Inflammatory macrophage treated with lipopolysaccharide for 1 hour (primary cell): ENCODE data around the gene MCRIP1.
A peak's percentile ranks its signal among the peaks of the same experiment; 100 is the strongest.

Experiments
- DNase-seq, 2 donors: peaks; one replicate each; pipeline ENCODE4 v3.0.0-alpha.2; 2020 to 2022

MCRIP1 gene

DNA sequence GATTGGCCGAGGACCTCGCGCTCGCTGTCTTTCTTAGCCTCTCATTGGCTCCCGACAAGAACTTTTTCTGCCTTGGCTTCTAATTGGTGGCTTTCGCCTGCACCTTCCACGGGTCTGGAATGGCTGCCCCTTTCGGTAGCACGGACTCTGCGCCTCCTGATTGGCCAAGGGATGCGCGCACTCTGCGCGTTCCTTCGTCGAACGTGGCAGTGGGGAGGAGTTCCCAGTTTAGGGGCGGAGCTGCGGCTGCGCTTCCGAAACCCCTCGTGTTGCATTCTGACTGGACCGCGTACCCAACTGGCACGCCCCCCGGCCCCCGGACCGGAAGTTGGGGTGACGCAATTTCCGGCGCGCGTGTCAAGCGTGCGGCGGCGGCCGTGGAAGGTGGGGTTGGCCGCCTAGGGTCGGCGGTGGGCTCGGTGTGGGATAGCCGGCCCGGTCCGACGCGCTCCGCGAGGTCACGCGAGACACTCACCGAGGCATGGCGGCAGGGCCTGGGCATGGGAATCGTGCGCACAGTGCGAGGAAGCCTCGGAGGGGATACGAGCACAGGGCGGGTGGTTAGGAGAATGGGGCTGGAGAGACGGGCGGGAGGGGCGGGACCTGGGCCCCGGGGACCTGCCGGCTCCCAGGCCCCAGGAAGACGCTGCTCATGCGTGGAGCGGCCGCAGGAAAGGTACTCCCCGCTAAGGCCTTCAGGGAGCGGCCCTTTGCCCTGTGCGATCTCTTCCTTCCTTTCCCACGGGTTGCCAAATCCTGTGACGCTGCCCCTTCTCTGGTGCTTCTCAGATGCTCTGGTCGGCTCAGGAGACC lies 27.9 kb upstream of the MCRIP1 start:
- DNase-seq = peak; percentile 100

DNA sequence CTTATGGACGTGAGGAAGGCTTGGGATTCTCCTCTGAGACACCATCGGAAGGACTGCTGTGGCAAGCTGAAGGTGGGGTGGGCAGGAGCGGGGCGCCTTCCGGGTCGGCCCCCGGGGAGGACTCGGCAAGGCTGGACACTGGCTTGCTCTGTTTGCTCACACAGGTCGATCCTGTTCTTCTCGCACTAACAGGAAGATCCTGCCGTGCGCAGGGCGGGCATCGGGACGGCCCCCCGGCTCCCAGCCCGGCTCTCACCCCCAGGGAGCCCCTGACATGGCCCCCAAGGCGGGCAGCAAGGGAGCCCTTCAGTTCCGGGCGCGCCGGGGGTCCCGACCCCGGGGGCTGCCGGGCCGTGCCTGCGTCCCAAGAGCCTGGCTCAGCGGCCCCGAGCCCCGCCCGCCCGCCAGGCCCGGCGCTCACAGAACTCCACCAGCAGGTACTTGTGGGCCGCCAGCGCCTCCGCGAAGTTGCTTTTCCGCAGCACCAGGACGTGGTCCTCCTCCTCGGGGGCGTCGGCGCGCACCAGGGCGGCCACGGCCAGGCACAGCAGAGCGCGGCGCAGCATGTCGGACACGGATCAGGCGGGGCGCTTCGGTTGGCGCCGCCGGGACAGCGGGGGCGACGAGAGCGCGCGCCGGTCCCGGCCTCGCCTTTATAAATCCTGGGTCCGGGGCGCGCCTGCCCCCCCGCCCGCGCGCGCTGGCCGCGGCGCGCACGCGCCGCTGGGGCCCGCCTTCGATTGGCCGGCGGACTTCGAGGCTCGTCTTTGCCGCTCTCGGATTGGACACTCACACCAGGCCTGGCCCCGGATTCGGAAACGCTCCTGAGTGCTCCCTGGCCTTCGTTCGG lies 27.0 kb upstream of the MCRIP1 start, which contains the start of gene P4HB:
TSS of gene P4HB (minus strand) at position 630 of the 850 bp plus-strand sequence. CDS start at position 566, 64 bp downstream.
- no peak for DNase-seq

DNA sequence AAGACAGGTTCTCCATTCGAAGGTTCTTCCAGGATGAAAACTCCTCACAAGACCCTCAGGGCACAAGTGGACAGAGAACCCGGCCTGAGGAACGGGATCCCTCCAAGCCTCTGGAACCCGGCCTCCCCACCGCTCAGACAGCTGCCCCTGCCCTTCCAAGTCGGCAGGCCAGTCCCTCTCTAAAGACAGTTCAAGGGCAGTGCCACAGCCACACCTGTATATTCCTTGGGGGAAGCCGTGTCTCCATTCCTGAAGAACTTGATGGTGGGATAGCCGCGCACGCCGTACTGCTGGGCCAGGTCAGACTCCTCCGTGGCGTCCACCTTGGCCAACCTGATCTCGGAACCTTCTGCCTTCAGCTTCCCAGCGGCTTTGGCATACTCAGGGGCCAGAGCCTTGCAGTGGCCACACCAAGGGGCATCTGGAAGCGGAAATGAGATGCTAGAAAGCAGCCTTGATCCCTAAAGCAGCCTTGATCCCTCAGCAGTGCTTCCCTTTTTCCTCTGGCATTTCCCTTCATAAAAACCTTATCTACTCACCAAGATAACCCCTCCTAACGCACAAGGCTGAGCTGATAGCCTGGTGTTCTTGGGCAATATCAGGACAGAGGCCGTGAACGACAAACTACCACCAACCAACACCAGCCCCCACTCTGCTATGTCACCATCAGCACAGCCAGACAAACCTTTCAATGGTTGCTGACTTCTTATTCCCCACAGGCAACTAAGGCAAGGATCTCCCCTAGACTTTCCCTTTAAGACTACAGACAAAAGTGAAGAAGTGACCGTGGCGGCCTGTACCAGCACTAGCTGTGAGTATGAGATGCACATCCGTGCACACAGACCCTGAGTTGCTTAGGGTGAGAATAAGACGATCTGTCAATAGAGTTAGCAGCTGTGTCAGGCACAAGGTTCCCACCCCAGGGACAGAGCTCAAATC lies 26.1 kb upstream of the MCRIP1 start:
- DNase-seq = peak; percentile 16 to 19

DNA sequence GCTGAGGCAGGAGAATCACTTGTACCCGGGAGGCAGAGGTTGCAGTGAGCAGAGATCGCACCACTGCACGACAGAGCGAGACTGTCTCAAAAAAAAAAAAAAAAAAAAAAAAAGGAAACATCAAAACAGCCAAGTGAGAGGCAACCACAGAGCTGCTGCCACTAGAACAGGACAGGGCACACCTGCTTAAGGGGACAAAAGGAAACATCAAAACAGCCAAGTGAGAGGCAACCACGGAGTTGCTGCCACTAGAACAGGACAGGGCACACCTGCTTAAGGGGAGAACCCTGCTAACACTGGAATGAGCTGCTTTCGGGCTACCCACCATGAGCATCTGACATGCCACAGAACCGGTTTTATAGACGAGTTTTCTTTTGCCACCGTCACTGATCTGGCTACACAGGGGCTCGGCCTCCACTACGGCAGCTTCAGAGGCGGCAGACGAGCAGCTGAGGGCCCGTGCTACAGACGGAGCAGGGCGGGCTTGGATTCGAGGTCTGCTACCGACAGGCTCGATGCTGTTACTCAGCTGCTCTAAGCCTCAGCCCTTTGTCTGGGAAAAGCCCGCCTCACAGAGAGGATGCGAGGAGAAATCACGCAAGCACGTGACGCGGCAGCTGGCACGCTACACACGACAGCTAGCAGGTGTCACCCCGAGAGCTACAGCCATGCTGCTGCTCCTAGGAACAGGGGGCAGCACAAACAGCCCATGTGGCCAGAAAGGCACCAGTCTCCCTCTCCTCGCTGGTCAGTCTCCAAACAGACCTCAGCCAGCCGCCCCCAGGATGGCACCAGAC lies 25.3 kb upstream of the MCRIP1 start:
- no peak for DNase-seq

DNA sequence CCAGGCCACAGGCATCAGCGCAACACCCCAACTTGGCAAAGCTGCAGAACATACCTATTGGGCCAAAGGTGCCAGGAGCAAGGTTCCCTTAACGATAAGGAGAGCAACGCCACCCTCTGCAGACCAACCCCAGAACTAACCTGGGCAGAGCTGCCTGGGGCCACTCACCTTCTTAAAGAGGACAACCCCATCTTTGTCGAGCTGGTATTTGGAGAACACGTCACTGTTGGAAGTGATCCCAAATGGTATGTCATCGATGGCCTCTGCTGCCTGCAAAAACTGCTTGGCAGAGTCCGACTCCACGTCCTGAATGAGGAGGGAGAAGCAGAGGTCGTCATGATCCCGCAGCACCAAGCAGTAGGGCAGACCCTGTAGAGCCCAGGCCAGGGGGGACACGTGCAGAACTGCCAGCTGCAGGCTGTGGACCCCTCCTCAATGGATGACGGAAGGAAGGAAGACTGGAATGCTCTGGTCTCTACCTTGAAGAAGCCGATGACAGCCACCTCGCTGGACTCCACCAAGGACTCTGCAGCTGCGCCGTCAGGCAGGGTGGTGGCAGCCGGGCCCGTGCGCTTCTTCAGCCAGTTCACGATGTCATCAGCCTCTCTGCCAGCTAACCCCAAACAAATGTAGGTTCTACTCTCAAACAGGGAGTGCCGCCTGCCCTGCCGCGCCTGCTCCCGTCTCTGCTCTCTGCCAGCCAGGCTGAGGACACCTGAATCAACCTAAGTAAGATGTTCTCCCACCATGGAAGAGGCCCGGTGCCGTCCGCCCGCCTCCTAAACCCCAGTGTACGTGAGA lies 22.1 kb upstream of the MCRIP1 start:
- no peak for DNase-seq

DNA sequence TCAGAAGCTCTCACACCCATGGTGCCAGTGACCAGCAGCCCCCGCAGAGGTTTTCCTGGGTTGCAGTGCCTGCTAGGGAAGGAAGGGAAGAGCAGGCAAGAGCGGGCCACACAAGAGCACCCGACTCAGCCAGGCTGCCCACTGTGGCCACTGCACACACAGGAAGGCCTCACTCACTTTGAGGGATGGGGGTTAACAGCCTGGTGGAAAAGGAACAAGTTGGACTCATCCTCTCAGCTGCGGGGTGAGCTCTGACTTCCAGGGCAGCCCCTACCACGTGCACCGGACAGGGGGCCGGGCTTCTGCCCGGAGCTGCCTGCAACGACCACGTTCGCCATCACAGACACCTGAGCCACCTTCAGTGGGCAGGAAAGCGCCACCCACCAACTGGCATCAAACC lies 19.1 kb upstream of the MCRIP1 start:
- DNase-seq = no peak

DNA sequence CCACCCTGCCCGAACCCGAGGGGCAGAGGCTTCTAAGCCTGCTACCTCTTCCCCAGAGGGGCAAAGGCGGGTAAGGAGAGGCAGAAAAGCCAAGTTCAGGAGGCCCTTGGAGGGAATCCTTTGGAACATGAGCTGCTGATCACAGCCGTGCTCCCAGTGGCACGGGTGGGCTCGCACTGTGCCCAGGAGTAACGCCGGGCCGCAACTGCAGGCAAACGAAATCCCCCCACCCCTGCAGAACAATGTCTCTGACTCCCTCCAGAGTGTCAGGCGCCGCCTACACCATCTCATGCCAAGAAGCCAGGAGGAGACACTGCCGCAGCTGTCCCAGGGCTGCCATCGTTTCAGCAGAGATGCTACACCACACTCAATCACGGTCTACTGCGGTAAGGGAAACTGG lies 18.3 kb upstream of the MCRIP1 start:
- DNase-seq = no peak

DNA sequence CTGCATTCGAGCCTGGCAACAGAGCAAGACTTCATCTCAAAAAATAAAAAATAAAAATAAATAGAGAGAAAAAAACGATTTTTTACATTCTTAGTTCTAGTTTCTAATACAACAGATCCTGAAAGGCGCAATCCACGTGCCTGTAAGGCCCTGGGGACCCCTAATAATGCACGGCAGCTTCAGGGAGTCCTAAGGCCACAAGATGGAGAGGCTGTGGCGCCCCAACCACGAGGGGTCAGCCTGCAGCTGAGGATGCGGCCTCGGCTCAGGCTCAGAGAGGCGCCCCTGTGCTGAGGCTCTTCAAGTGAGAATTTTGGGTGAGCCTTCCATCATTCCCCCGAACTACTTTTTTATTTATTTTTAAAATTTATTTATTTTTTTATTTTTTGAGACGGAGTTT lies 16.4 kb upstream of the MCRIP1 start:
- DNase-seq = no peak

DNA sequence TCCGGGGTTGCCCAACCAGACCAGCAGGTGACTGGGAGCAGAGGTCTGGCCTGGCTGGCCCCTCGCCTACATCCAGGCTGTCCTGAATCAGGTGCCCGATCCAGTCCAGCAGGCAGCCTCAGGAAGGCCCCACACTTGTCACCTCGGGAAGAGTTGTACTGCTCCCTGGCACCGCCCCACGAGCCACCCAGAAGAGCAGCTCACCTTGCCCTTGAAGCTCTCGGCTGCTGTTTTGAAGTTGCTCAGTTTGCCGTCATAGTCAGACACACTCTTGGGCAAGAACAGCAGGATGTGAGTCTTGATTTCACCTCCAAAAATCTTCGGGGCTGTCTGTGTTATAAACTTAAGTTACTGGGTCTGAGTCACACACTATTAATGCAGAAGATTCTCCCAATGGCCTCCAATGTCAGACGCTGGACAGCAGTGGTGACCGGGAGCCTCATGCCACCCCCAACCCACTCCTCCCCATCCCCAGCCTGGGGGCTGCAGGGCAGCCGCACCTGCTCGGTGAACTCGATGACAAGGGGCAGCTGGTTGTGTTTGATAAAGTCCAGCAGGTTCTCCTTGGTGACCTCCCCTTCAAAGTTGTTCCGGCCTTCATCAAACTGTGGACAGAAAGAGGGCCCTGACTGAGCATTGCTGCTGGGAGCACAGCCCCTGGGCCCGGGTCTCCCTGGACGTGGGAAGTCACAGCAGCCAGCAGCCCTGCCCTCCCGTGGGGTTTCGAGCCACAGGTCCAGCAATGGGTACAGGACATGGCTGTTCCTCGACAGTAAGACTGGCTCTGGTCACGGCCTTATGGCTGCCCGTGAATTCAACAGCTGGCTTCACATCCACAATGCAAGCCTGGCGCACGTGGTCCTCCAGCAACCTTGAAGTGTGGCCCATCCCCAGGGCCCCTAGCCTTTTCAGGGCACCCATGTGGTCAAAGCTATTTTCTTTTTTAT lies 13.9 kb upstream of the MCRIP1 start:
- DNase-seq = no peak

DNA sequence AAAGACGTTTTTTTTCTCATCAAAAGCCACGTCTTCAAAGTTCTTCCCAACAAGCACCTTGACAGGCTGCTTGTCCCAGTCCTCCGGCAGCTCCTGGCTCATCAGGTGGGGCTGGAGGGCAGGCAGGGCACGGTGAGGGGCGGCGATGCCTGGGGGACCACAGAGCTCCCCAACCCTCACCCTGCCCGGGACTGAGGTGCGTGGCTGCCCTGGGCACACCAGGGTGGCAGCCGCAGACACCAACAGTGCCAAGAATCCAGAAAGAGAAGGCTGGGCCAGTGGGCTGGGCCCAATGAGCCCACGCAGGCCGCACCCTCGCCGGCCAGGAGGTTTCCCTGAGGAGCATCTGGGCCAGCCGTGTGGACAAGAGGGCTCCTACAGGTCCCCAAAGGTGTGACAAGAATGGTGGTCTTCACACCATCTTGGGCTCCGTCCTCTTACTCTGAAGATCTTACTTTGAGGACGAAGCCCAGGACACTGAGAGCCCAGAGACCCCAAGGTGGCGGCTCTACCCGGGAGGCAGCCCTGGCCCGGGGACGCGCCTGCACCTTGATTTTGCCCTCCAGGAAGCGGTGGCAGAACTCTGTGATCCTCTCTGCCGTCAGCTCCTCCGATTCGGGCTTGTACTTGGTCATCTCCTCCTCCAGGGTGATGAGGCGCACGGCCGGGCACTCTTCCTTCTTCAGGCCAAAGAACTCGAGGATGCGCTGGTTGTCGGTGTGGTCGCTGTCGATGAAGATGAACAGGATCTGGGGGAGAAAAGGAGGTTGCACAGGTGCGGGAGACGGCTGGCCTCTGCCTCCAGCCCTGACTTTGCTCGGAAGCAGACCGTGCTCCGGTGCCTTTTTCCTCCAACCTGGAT lies 13.0 kb upstream of the MCRIP1 start:
- DNase-seq = no peak

DNA sequence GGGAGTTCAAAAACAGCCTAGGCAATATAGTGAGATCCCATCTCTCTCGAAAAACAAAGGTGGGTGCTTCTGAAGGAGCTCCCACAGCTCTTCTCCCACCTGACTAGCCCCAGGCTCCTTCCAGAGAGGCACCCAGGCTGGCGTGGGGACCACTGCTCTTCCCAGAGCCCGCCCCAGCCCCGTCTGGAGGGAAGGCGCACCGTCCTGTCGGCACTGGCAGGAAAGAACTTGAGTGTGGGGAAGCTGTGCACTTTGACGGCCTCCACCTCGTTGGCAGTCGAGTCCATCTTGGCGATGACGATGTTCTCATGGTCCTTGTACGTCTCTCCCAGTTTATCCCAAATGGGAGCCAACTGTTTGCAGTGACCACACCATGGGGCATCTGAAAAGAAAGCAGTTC lies 12.3 kb upstream of the MCRIP1 start:
- no peak for DNase-seq

DNA sequence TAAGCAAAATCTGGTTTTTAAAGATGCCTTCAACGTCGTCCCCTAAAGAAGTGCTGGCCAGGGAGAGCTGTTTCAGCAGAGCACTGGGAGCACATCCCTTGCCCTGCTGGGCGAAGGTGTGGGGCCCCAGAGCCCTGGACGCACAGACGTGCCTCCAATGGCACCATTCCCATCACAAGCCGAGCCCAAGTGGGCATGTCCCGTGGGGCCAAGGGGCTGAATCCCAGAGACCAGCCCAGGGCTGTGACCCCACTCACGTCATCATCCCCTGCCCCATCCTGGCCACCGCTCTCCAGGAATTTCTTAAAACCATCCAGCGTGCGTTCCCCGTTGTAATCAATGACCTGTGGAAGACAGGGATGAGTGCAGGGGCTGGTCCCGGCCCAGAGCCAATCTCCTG lies 11.8 kb upstream of the MCRIP1 start:
- DNase-seq = no peak

DNA sequence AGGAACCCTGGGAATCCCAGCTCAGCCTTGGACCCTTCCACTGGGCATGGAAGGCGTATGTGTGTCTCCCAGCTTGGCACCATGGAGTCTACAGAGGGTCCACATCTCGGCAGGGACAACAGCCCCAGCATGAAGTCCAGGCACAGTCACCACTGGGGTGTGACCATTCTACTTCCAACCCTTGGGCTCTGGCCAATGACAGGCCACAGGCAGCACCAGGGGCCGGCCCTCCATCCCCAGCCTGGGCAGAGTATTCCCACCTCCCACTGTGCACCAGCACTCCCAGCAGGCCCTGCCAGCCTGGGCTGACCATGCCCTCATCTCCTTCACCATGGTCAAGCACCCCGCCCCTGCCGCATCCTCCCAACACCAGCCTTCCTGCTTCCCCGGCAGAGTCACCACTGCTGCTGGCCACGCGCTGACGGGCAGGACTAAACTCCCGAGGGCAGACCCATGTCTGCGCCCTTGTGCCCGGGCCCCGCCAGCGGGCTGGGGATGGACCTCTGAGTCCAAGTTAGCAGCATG lies 11.3 kb upstream of the MCRIP1 start:
- DNase-seq = no peak

DNA sequence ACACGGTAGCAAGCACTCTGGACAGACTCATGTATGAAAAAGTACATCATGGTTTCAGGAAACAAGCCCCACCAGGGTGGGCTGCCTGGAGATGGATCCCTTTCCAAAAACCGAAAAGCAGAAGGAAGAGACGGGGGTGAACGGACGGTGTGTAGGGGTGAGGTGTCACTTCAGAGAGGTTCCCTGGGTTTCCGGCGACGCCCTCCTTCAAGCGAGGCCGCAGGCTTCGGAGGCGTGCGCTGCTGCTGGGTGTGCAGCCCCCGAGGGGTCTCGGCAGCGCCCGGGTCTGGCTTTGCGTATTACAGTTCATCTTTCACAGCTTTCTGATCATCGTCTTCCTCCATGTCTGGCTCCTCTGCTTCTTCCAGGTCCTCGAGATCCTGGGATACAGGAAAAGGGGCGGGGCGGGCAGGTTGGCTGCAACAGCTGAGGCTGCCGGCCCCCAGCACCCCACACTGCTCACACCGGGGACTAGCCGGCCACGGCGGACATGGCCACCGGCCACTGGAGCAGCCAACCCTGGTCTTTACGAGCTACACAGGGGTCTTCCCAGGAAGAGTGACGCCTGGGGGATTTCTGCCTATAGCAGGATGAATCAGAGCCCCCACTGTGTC lies 10.7 kb upstream of the MCRIP1 start:
- DNase-seq = no peak

DNA sequence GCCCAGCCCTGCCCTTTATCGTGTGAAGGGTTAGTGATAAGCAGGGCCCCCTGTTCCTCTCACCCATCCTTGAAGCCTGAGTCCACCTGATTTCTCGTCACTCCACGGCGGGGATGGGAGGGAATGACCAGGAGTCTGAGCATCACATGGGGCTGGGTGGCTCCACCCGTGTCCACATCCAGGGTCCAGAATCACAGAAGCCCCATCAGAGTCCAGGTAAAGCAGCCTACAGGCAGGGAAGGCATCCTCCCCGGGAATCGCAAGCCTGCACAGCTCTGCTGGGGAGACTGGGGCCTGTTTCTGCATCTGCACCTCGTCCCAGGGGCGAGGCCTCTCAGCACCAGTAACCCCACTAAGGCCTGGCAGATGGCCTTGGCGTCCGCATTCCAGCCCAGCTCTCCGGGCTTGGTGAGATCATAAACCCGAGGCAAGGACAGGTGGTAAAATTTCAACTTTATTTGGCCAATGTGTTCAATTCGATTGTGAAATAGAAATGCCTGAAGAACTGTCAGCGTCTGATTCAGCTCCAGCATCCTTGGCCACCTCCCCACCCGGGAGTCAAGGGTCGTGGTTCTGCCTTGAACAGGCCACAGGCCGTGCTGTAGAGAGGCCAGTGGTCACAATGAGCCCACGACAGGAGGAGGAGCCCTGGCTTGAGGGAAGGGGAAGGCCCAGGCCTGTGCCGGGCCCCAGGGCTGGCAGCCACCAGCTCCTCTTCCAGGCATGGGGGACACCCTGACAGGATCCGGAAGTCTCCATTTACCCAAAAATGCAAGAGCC lies 9.8 kb upstream of the MCRIP1 start:
- DNase-seq = no peak

DNA sequence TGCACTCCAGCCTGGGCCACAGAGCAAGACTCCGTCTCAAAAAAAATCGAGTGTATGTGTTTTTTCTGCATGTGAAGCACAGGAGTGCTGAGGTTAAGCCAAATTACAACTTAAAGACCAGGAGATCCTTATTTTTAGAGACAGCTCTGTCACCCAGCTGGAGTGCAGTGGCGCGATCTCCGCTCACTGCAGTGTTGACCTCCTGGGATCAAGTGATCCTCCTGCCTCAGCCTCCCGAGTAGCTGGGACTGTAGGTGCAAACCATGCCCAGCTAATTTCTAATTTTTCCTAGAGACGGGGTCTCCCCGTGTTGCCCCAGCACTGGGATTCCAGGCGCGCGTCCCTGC lies 9.3 kb upstream of the MCRIP1 start:
- no peak for DNase-seq

DNA sequence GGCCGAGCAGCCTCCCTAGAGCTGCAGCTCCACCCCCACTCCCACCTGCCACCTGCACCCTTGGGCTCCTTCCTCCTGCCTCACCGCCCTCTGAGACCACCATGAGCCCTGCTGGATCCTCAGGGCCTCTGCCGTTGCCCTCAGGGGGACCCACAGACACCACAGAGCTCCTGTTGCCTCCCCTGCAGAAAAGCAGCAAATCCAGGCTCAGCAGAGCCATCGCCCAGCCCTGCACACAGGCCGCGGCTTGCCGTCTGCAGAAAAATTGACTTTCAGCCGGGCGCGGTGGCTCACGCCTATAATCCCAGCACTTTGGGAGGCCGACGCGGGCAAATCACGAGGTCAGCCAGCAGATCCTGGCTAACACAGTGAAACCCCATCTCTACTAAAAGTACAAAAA lies 8.8 kb upstream of the MCRIP1 start:
- DNase-seq = no peak
